Fibroblast of peridontal ligament (primary cell): ENCODE measurements around the gene ATP1B3.
"Not testable (repeated sequence)": the region's sequence is repeated elsewhere in the genome, so short reads cannot be mapped to it uniquely, and the experiment has no call there.

Source experiments
- DNase-seq: peaks from one replicate; pipeline ENCODE4 v3.0.0-alpha.2; 2010; ENCODE audit errors: extremely low read depth

ATP1B3 gene

DNA sequence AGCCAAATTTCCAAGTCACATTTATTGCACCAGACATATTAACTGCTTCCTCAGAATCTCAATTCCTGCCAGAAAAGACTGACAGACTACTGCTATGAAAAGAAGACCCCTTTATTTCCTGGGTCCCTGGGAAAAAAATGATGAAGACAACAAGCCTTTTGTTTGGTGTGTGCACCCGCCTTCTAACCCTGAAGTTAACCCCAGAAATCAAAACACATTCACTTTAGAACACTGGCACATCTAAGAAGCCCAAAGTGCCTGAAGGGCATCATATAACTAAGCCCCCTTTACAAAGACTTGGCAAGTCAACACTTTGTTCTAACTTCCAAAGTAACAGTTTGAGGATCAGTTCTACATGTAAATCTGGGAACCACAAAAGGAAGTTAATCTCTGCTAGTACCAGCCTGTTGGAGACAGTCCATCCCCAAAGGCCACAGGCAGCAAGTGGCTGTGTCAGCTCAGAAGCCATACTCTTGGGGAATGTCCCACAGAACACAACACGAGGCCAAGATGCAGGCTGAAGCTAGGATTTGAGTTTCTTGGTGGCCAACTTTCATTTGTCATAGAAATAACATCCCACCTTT lies 16.3 kb upstream of the ATP1B3 start:
- no peak for DNase-seq

DNA sequence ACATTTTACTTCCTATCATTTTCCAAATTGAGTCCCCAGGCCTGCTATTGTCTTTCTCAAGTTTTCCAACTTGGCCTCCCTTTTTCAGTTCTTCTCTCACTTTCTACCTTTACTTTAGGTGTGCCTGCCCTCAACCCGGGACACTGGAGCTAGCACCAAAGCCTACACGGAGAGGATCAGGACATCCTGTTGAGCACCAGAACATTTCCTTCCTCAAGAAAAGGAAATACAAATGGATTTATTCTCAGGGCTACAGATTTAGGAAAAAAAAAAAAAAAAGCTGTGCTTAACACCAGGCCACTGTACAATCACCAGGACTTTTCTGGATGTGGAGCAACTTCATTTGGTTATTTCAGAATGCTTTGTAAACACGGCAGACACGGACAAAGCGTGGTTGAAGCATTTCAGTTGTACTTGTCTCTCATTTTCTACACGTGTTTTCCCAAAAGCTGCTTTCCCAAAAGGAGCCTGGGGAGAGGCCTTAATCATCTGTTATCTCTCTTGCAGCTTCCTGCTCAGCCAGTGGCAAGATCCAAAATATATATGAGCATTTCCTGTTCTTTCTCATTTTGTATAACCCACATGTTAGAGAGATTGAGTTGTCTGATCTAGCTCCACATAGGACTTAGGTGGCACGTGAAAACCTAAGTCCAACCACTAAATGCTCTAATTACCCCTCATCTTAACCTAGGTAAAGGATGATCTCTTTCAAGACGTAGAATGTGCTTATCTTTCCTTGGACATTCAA lies 15.5 kb upstream of the ATP1B3 start:
- DNase-seq = no peak

DNA sequence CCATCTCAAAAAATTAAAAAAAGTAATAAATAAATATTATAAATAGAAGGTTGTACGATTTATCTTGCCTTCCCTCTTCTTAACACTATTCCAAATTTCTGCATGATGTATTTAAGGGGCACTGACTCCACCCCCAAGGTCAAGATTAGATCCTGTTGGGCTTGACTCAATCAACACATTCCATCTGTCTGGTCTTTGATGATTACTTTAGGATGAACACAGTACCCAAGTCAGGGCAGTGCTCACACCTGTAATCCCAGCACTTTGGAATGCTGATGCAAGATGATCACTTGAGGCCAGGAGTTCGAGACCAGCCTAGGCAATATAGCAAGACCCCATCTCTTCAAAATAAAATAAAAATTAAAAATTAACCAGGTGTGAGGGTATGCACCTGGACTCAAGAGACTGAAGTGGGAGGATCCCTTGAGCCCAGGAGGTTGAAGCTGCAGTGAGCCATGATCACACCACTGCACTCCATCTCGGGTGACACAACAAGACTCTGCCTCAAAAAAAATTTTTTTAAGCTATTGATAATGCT lies 14.1 kb upstream of the ATP1B3 start:
- DNase-seq = no peak

DNA sequence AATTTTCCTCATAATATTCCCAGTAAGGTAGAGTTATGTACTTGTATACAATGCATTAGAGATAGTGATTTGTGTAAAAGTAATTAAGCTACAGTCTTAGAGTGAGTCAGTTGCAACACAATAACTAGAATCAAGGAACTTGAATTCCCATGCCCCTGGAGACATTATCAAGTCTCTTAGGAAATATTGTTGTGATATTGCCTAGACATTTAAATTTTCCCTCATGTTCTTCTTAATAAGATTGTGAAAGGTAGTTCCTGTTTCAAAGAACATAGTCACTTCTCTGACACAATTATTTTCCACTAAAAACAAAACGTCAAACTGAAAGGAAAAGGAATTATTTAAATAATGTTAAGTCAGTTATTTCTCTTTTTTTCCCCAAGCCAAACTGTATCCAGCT lies 13.0 kb upstream of the ATP1B3 start:
- DNase-seq = peak; percentile 20

DNA sequence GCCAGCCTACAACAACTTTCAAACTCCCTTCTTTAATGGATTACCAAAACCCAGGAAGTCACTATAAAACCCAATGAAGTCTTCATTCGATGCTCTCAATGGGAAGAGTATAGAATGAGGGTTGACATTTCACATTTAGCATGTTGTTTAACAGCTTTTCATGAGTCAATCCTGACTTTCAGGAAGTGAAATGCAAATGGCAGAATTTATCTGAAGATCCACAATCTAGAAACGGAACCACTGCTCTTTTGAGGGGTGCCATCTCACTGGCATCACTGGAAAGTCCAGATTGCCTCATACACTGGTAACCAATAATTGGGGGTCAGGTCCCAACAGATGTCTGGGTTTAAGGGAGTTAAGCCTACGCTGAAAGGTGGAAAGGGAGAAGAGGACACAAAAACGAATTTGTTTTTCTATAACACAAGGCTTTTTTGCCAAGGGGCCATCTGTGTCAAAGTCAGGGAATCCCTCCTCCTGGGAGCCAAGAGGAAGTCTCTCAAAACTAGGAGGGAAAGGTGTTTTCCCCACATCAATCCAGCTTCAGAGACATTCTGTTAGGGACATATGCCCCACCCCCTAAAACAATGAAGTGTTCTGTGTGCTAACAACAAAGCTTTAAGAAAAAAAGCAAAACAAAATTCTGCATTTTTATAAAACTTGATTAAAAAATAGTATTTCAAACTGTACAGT lies 12.0 kb upstream of the ATP1B3 start:
- no peak for DNase-seq

DNA sequence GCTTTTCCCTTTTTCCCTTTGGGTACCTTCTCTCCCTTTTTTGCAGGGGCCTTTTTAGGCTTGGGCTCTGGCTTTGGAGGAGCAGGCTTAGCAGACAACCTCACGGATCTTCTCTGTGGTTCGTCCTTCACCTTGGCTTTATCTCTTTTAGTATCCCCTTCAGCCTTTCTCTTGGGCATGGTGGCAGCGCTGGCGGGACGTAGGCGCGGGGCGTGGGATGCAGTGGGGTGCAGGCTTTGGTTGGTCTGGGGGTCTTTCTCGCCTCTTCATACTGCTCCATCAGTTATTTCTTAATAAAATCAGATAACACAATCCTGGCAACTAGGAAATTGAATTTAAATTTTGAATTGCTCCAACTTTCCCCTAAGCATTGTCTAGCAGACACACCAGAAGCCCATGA lies 11.3 kb upstream of the ATP1B3 start:
- no peak for DNase-seq

DNA sequence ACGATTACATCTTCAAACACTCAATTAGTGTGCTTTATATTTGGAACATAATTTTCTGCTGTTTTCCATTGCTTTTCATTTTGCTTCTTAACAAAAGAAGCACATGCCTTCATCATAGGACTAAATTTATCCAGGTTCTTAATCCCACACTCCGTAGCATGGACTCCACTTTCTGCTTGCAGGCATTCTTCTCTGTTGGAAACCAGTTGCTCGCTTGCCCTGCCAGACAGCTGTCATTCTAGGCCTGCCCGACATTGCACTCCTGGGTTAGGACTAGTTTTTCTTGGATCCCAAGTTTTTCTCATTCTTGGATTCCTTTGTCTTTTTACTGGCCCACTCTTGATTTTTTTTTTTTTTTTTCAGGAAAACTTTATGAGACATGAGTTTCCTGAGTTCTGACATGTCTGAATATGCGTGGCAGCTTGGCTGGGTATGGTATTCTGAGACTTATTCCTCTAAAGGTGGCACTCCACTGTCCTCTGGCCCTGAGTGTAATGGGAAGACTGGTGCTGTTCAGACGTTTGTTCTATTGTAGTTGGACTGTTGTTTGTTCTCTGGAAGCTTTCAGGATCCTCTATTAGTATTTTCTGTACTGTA lies 6.3 kb upstream of the ATP1B3 start:
- no peak for DNase-seq

DNA sequence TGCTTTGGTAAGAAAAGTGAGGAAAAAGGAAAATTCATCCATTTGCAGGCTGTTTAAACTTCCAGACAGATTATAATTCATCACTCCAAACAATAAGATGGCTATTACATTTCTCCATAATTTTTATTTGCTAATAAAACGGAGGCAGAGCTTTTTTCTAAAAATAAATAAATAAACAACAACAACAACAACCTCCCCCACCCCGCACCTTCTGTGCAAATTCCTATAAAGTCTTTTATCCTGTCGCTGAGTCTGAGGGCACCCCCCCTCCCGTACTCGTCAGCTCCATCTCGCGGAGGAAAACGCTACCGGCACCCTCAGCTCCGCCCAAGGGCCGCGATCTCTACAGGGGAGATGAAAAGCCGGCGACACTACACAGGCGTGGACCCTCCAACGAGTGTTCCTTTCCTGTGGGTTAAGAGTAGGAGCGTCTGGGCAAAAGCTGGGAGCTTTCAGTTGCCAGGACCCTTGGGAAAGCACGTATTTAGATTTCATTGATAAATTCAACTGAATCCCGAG lies 1.0 kb upstream of the ATP1B3 start:
- DNase-seq = peak; percentile 70

DNA sequence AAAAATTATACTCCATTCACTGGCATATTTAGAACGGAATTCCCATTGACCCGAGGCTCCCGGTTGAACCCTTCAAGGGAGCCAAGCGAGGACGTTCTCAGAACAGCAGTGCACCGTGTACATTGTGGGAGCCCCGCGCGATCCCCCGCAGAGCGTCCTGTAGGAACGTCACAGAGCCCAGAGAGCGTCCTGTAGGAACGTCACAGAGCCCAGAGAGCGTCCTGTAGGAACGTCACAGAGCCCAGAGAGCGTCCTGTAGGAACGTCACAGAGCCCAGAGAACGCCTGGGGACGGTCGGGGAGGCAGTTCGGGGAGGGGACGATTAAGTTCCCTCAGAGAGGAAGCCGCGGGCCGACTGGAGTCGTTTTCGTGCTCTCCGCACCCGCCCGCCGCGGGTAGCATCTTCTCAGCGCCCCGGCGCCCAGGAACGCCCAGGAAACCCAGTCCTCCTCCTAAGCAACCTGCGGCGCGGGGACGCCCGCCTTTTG lies 506 bp upstream of the ATP1B3 start:
- peak; percentile 69 for DNase-seq

DNA sequence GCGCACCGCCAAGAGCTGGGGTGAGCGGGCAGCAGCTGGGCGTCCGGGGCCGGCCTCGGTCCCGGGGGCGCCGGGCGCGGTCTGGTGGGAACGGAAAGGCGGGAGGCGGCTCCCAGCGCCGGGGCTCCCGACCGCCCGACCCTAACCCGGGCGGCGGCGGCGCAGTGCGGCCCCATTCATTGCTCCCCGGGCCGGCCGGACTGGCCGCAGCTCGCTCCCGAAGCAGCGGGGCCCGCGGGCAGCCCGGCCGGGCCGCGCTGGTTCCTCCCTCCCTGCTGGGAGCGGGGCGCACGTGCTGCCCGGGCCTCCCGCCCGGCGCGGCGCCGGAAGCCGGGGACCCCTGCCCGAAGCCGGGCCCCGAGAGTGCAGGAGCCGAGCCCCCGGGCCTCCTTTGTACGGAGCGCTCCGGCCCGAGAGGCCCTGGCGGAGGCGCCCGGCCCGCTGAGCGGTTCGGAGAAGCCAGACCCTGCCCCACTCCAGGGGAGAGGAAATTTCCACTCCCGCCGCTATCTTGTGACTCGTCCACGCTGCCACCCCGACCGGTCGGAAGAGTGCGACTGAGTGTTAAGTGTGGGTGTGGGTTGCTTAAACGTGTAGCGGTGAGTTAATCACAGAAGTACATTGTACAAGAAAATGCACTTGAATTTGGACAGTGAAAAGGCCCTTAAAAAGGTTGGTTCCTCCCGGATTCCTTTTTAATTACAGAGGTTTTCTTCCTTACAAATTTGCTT lies 613 bp downstream of the ATP1B3 start:
- peak; percentile 35 for DNase-seq

DNA sequence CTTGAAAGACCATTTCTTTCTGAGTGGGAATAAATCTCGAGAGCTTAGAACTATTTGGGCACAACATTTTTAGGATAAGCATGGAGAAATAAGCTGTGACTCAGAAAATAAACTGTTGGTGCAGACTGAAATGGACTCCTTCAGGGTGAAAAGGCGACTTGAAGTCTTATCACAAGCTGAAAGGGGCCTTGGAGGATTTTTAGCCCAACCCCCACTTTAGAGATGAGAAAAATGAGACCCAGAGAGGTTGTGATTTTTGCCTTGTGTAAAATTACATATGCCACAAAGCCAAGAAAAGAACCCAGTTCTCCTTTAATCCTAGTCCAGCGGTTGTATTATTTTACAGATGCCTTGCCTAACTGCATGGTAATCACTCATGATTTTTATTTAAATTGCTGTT lies 1.5 kb downstream of the ATP1B3 start:
- peak; percentile 68 for DNase-seq

DNA sequence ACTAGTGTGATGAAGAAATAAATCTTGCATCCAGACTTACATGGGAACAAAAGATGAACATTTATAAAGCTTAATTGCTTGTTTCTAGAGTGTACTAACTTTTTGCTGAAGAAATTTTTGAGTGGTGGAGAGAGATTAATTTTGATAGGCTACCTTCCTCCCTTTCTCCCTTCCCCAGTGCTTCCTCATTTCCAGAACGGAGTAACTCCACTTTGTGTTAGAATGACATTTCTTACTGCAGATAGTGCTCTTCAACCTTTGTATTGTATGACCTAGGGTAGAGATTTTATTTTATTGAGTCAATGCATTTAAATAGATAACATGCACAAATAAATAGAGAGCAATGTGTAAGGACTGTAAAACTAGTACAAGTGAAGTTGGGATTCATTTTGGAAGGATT lies 1.9 kb downstream of the ATP1B3 start:
- no peak for DNase-seq

DNA sequence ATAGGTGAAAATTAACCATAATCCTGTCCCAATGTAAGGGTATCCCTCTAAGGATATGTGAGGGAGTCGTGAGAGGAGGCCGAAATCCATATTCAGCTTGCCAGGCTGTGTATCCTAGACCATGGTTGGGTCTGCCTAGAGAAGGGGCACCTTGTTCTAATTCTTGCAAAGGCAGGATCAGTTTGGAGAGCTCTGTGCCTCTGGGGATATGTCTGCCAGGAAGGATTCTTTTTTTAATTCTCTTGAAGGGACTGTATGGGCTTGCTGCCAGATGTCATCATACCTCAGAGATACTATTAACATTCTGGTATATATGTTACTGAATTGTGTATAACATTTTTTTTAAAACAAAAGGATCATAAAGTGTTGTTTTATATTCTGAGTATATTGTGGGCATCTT lies 2.4 kb downstream of the ATP1B3 start:
- peak; percentile 47 for DNase-seq

DNA sequence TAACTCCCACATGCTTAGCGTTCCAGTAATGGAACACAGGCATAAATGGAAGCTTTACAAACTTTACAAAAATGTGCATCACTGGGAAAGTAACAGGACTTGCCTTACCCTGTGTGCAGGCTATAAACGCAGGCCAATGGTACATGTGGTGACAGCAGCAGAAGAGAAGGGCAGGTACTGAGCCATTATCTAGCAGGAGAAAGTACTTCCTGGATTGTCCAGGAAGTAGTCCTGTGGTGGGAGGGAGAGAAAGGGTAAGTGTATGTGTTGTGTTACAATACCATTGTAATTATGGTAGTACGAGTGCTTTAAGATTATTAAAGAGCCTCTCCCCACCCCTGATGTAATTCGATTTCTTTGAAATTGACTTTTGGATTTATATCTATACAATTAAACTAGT lies 5.3 kb downstream of the ATP1B3 start:
- DNase-seq = no peak

DNA sequence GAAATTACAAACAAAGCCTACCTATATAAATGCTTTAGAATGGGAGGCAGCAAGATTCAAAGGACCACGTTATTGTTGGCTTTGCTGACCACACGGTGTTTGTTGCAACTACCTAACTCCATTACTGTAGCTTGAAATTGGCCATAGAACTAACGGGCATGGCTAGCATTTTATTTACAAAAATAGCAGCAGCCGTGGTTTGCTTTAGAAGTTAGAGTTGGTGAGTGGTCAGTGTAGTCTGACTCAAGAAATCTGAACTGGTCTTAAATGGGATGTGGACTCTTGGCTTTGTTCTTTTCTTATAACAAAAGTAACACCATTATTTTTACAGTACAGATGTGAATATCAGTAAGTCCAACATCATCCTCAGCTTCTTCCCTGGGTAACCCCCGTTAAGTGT lies 10.6 kb downstream of the ATP1B3 start:
- no peak for DNase-seq

DNA sequence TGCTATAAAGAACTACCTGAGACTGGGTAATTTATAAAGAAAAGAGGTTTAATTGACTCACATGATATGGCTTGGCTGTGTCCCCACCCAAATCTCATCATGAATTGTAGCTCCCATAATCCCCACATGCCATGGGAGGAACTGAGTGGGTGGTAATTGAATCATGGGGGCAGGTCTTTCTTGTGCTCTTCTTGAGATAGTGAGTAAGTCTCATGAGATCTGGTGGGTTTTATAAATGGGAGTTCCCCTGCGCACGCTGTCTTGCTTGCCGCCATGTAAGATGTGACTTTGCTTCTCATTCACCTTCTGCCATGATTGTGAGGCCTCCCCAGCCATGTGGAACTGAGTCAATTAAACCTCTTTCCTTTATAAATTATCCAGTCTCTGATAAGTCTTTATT lies 12.1 kb downstream of the ATP1B3 start:
- DNase-seq = not testable (repeated sequence)

DNA sequence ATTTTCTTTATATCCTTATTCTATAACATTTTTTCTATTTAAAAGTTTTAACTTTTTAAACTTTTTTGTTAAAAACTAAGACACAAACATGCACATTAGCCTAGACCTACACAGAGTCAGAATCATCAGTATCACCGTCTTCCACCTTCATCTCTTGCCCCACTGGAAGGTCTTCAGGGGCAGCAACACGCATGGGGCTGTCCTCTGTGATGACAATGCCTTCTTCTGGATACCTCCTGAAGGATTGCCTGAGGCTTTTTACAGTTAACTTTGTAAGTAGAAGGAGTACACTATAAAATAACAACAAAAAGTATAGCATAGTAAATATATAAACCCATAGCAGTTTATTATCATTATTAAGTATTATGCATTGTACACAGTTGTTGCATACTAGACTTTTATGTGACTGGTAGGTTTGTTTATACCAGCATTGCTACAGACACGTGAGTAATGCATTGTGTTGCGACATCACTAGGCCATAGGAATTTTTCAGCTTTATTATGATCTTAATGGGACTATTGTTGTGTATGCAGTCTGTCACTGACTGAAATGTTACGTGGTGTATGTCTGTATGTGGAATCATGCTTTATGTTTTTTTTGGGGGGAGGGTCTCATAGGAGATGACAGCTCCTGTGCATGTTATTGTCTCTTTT lies 18.2 kb downstream of the ATP1B3 start:
- DNase-seq = peak; percentile 92

DNA sequence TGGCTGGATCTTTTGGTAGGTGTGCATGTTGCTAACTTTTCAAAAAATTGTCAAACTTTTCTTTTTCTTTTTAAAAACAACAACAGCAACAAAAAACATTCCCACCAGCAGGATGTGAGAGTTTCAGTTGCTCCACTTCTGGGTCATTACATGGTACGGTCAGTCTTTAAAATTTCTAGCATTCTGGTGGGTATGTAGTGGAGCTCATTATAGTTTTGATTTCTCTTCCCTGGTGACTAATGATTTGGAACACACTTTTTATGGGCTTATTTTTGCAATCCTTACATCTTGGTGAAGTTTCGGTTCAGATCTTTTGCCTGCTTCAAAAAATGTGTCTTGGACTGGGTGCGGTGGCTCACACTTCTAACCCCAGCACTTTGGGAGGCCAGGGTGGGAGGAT lies 19.3 kb downstream of the ATP1B3 start:
- DNase-seq = no peak

DNA sequence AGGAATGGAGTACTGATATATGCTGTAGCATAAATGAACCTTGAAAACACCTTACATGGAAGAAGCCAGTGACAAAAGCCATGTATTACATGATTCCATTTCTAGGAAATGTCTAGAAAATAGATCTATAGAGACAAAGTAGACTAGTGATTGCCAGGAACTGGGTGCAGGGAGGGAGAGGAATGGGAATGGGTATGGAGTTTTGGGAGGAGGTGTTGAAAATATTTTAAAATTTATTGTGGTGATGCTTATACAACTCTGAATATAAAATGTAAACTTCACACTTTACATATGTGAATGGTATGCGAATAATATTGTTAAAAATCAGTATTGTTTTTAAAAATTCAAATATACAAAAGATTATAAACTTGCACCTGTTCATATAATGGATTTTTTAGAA lies 22.5 kb downstream of the ATP1B3 start:
- DNase-seq = no peak

DNA sequence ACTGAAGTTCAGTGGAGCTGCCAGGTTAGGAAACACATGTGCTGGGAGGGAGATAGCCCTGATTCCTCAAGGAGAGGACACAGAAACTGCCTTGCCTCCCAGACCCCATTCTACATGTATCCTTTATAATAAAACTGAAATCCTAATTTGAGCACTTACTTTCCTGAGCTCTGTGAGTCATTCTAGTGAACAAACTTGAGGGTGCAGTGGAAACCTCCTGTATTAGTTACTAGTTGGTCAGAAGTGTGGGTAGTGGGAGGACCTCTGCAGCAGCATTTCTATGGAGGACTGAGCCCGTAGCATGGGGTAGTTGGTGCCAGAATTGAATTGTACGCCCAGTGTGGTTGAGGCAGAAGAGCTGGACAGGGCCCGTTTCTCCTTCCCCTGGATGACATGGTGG lies 23.9 kb downstream of the ATP1B3 start:
- DNase-seq = no peak

DNA sequence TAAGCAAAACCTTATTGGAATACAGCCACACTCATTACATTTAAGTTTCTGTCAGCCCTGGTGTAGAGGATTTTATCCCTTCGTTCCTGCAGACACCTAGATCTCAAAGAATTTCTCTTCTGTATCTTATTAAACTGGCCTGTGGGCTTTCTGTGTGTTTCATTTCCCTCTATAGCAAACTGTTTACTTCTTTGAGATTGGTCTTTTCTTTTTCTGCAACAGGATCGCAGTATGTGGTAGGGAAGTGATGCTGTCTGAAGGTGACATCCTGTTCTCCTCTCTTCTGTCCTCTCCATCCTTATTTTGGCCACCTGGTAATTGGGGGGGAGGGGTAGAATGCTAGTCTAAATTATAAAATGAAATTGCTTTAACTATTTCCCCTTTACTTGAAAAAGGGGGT lies 25.5 kb downstream of the ATP1B3 start:
- DNase-seq = no peak
